ENCODE measurements around the gene DEGS2.
A peak's percentile ranks its signal among the peaks of the same experiment; 100 is the strongest.

Gene DEGS2

GRCh38 chr14:100104006-100104352 lies 55.5 kb downstream of the DEGS2 start:
- no peaks in the 10 kb centered on the region for H3F3A ChIP-seq (ENCODE audit: low read depth)
- H3K4me3 ChIP-seq (ENCODE audit: low read length, poor library complexity, severe bottlenecking), result no peak overlapping the region
- H3K79me2 ChIP-seq (ENCODE audit: insufficient read depth, low read length), result peaks cover 98% of the 10 kb centered on the region
- no peak for TF ChIP-seq CTCF (conservative IDR thresholded peaks at IDR 0.05; ENCODE audit: low read length)
- H3K4me2 ChIP-seq (ENCODE audit: low read depth, low read length, poor library complexity, severe bottlenecking), result peak overlapping the region; percentile 13
- peaks cover 95% of the 10 kb centered on the region for H3K36me3 ChIP-seq (ENCODE audit: insufficient read depth, low read length)
- H3K4me1 ChIP-seq (ENCODE audit: insufficient read depth, low read length, poor library complexity, severe bottlenecking), result peaks cover 53% of the 10 kb centered on the region
- no peak overlapping the region for H2AFZ ChIP-seq (ENCODE audit: low read length)
- no peaks in the 10 kb centered on the region for H3K27me3 ChIP-seq (ENCODE audit: insufficient read depth, low read length, poor library complexity, severe bottlenecking)
- H3K9ac ChIP-seq (ENCODE audit: low read depth, low read length, poor library complexity, severe bottlenecking), result no peak overlapping the region
- peaks cover 63% of the 10 kb centered on the region for H4K20me1 ChIP-seq (ENCODE audit: insufficient read depth, low read length, poor library complexity, severe bottlenecking)
- H3K9me2 ChIP-seq (replicated peaks; ENCODE audit: low read depth, low read length), result no peaks in the 10 kb centered on the region
- H3K9me3 ChIP-seq (ENCODE audit: insufficient read depth, low read depth, low read length), result no peaks in the 10 kb centered on the region

DNA sequence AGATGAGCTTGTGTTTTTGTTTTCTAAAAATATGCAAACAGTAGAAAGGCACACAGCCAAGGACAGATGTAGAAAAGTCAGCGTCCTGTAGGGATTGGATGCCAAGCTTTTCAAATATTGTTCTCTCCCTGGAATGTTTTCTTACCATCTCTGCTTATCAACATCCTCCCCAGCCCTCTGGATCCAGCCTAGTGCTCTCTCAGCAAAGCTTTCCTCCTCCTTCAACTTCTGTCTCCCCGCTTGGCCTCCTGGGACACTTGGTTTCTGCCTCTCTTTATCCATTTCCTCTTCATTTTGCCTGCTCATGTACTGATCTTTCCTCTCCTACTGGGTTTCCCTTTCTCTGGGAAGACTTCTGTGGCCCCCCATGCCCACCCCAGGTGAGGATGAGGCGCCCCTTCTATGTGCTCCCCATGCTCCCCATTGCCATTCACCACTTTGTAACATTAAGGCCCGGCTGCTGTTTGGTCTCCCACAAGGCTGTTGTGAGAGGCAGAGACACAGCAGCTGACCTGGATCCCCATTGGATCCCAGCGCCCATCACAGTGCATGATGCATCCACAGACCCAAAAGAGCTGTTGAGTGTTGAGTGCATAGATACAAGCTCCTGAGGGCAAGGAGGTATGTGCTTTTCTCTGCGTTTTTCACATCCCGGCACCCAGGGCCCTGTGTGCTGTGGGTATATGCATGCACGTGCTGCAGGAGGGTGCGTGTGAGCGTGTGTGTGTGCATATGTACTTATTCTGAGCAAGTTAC lies 56.0 kb downstream of the DEGS2 start:
- TF ChIP-seq CTCF (conservative IDR thresholded peaks at IDR 0.05; ENCODE audit: low read length), result no peak
- no peak for TF ChIP-seq EZH2phosphoT487 (IDR thresholded peaks at IDR 0.05; ENCODE audit: borderline replicate concordance)
- Histone ChIP-seq H3K36me3 (ENCODE audit: insufficient read depth, low read length) (peaks cover 95% of the 10 kb centered on the region), H3K4me2 (ENCODE audit: low read depth, low read length, poor library complexity, severe bottlenecking) (peak overlapping the region; percentile 13), H3K79me2 (ENCODE audit: insufficient read depth, low read length) (peaks cover 98% of the 10 kb centered on the region), H3K4me3 (ENCODE audit: low read length, poor library complexity, severe bottlenecking) (no peak overlapping the region), H3K9me3 (ENCODE audit: insufficient read depth, low read depth, low read length) (no peaks in the 10 kb centered on the region), H3K9ac (ENCODE audit: low read depth, low read length, poor library complexity, severe bottlenecking) (no peak overlapping the region), H3K4me1 (ENCODE audit: insufficient read depth, low read length, poor library complexity, severe bottlenecking) (peaks cover 50% of the 10 kb centered on the region), H3K27me3 (ENCODE audit: insufficient read depth, low read length, poor library complexity, severe bottlenecking) (no peaks in the 10 kb centered on the region), H3K9me2 (replicated peaks; ENCODE audit: low read depth, low read length) (no peaks in the 10 kb centered on the region), H4K20me1 (ENCODE audit: insufficient read depth, low read length, poor library complexity, severe bottlenecking) (peaks cover 62% of the 10 kb centered on the region), H3F3A (ENCODE audit: low read depth) (no peaks in the 10 kb centered on the region), H2AFZ (ENCODE audit: low read length) (no peak overlapping the region)

DNA sequence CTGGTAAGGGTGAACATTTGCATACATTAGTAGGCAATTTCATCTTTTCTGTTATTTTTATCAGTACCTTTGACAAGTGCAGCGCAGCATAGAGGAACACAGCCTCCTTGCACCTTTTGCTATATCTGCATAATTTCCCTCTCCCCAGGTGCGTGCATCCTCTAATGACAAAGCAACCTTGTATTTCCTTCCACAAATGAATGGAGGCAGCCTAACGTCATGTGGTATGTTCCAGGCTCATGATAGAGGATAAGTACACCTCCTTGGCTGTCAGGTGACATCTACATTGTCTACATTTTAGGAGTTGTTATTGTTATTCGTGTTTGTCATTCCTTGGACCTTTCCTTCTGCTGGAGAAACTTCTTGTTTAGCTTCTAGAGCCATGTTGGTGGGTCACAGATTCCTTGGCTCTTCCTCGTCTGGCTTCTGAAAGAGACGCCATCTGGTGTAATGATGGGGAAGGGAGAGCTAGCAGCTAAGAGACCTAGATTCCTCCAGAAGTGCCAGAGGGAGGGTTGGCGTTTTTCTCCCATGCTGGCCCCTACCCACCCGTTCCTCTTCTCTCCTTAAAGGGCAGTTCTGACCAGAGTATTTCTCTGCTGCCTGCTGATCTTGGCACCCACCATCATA lies 57.2 kb downstream of the DEGS2 start:
- Histone ChIP-seq H3K9ac (ENCODE audit: low read depth, low read length, poor library complexity, severe bottlenecking) (no peak overlapping the region), H3K9me2 (replicated peaks; ENCODE audit: low read depth, low read length) (no peaks in the 10 kb centered on the region), H3K36me3 (ENCODE audit: insufficient read depth, low read length) (peaks cover 97% of the 10 kb centered on the region), H3K9me3 (ENCODE audit: insufficient read depth, low read depth, low read length) (no peaks in the 10 kb centered on the region), H3K27me3 (ENCODE audit: insufficient read depth, low read length, poor library complexity, severe bottlenecking) (no peaks in the 10 kb centered on the region), H3F3A (ENCODE audit: low read depth) (no peaks in the 10 kb centered on the region), H2AFZ (ENCODE audit: low read length) (no peak overlapping the region), H3K4me2 (ENCODE audit: low read depth, low read length, poor library complexity, severe bottlenecking) (no peak overlapping the region), H3K4me1 (ENCODE audit: insufficient read depth, low read length, poor library complexity, severe bottlenecking) (peaks cover 39% of the 10 kb centered on the region), H3K4me3 (ENCODE audit: low read length, poor library complexity, severe bottlenecking) (no peak overlapping the region), H4K20me1 (ENCODE audit: insufficient read depth, low read length, poor library complexity, severe bottlenecking) (peaks cover 56% of the 10 kb centered on the region), H3K79me2 (ENCODE audit: insufficient read depth, low read length) (peaks cover 96% of the 10 kb centered on the region)
- TF ChIP-seq EZH2phosphoT487 (IDR thresholded peaks at IDR 0.05; ENCODE audit: borderline replicate concordance), result no peak
- no peak for TF ChIP-seq CTCF (conservative IDR thresholded peaks at IDR 0.05; ENCODE audit: low read length)
